Cerebellar nuclear complex (tissue), 1 donor: ENCODE data around the gene ANTXR1.
"Not testable (repeated sequence)": the region's sequence is repeated elsewhere in the genome, so short reads cannot be mapped to it uniquely, and the experiment has no call there.

ENCODE experiments used
- DNase-seq, 2 experiments: peaks; one replicate each; lab custom pipeline; 2025; lab: John Stamatoyannopoulos, UW

ANTXR1 gene

DNA sequence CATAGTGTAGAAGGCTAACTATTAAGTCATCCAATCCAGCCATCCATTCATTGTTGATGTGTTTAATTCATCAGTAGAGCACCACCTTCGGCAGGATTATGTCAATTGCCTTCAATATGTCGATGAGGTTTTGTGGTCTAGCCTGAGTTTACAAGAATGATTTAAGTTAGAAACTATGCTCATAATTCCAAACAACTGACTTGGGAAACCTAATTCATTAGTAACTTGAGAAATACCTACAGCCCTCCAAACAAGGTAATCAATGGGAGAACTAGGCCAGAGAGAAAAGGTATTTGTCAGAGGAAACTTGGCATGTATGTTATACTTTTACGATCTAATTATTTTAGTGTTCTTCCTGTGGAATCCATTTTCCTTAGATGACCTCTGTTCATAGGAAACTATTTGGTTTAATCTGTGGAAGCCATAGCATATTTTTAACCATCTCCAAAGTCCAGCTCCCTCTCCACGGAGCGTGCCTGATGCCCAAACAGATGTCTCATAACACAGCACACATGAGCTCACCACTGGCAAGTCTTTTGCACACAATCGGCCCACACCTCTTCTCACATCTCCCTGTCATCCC is 225.6 kb downstream of the ANTXR1 start:
- no peak for DNase-seq

GRCh38 chr2:69241093-69241492 is 228.1 kb downstream of the ANTXR1 start:
- DNase-seq = no peak

DNA sequence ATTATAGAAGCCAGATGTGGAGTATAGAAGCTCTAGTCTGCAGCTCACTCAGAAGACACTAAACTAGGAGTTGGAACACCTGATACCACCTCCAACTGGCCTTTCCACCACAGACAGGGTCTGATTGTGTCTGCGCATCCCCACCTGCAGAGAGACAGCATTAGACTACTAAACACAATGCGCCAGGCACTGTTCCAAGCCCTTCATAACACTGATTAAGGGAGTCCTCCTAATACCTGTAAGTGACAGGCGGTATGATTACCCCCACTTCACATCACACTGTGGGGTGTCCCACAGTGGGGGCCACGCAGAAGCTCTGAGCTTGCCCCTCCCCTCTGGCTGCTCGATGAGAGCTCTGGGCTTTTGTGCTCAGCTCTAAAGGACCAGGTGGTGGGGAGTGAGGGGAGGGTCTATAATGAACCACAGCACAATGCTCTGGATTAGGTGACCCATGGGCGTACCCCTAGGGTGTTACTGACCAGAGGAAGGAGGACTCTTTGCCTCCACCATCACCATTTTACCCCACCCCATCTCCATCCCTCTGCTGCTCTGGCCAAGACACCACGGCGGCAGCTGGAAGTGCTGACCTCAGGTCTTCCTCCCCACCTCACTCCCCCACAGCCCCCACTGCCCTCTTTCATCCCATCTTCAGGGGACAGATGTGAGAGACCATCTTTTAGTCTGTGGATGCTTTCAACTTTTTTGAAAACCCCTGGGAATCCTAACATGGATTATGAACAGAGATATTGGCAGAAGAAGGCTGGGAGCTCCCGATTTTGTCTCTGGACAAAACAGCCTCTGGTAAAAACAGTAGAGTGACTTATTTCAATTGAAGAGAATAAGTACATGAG is 228.9 kb downstream of the ANTXR1 start:
- no peak for DNase-seq

GRCh38 chr2:69242651-69243051 is 229.7 kb downstream of the ANTXR1 start:
- DNase-seq = no peak

DNA sequence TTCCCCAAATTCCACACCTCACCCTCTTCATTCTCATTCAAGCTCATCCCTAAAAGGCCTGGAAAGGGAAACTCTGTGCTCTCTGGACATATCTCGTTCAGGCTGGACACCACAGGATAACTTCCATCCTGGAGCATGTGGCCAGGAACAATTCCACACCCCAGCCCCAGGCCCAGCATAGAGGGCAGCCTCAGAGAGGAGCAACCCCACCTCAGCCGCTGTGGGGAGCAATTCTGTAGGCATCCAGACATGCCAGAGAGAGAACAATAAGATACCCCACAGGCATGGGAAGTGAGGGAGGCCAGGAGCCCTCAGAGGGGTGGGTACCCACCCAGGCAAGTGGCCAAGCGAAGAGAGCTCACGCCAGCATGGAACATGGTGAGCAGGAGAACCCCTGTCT is 230.7 kb downstream of the ANTXR1 start:
- no peak for DNase-seq

GRCh38 chr2:69244882-69245281 is 231.9 kb downstream of the ANTXR1 start:
- no peak for DNase-seq

DNA sequence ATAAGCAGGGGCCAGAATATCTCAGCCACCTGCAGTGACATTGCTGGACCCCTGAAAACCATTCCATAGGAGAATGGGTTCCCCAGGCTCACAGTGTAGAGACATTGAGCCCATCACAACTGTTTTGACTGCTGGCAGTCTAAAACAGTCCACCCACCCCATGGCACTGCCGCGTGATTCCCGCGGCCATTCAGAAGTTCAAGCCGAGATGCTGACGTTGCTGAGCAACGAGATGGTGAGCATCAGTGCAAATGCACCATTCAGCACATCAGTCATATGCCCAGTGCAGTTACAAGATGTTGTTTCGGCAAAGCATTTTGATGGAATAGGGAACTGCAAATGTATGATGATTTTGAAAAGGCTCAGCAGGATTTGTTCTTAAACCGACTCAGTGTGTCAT is 234.6 kb downstream of the ANTXR1 start:
- DNase-seq = no peak

DNA sequence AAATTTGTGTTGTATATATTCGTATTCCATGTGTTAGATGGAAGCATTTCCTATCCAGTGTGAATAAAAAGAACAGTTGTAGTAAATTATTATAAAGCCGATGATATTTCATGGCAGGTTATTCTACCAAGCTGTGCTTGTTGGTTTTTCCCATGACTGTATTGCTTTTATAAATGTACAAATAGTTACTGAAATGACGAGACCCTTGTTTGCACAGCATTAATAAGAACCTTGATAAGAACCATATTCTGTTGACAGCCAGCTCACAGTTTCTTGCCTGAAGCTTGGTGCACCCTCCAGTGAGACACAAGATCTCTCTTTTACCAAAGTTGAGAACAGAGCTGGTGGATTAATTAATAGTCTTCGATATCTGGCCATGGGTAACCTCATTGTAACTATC is 235.3 kb downstream of the ANTXR1 start:
- DNase-seq = no peak

DNA sequence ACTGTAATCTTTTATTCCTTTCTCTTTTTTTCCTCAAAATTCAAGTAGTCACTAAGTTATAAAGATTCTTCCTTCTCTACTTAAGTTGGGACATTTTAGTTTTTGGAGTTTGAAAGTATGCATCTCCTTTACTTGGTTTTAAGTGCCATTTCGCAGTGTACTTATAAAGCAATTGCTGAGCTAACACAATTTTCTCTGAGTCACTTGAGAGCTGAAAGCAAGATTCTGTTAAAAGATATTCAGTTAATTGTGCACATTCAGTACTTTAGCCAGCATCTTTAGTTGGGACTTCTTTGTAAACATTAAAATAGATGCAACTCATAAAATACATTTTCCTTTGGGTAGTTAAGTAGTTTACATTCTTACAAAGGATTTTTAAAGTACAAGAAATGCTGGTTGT is 238.0 kb downstream of the ANTXR1 start:
- DNase-seq = no peak

GRCh38 chr2:69251943-69252342 is 239.0 kb downstream of the ANTXR1 start:
- DNase-seq = no peak

GRCh38 chr2:69253112-69253511 is 240.1 kb downstream of the ANTXR1 start:
- no peak for DNase-seq

GRCh38 chr2:69253611-69254301 is 240.8 kb downstream of the ANTXR1 start:
- no peak for DNase-seq

GRCh38 chr2:69255760-69256159 is 242.8 kb downstream of the ANTXR1 start:
- DNase-seq = no peak

DNA sequence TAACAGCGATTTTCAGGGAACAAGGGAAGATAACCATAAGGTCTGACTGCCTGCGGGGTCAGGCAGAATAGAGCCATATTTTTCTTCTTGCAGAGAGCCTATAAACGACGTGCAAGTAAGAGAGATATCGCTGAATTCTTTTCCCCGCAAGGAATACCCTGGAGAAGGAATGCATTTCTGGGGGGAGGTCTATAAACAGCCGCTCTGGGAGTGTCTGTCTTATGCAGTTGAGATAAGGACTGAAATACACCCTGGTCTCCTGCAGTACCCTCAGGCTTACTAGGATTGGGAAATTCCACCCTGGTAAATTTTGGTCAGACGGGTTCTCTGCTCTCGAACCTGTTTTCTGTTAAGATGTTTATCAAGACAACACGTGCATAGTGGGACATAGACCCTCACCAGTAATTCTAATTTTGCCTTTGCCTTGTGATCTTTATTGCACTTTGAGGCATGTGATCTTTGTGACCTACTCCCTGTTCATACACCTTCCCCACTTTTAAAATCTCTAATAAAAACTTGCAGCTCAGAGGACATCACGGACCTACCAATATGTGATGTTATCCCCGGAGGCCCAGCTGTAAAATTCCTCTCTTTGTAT is 247.1 kb downstream of the ANTXR1 start:
- DNase-seq = not testable (repeated sequence)

DNA sequence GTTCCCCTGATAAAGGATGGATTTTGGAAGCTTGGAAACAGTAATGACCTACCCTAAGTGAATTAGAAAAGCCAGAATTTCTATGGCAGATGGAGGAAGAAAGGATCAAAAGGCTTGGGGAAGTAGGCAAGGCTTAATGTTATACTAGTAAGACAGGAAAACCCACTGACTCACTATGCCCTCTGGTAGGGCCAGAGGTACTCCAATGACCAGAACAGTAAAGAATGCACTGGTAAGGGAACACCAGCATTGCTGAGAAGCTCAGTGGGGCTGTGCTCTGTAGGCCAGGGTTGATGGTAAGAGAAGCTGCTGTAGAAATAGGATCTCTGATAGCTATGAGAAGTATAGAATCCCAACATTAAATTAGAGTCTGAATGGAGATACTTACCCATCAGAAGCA is 247.7 kb downstream of the ANTXR1 start:
- DNase-seq = no peak

- no peak for DNase-seq
Measured at GRCh38 chr2:69269330-69269729, 256.4 kb downstream of the ANTXR1 start.

DNA sequence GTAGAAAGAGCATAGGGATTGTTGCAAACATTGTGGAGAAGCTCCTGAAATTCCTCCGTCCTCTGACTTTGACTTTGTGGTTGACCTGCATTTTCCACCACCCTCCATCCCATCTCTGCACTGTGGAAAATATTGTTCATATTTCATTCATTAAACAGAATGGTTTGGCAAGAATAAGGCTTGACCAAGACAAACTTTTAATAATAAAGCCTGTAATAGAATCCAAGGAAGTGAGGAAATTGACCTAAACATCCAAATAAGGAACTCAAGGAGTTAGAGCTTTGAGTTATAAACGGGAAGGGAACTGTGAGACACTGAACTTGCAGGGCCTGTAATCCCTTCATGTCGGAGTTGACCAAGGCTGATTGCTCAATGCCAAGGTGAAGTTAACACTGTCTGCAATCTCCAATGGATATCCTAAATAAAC is 258.9 kb downstream of the ANTXR1 start:
- no peak for DNase-seq

- DNase-seq = no peak
Measured at GRCh38 chr2:69272803-69273471, 260.0 kb downstream of the ANTXR1 start.

DNA sequence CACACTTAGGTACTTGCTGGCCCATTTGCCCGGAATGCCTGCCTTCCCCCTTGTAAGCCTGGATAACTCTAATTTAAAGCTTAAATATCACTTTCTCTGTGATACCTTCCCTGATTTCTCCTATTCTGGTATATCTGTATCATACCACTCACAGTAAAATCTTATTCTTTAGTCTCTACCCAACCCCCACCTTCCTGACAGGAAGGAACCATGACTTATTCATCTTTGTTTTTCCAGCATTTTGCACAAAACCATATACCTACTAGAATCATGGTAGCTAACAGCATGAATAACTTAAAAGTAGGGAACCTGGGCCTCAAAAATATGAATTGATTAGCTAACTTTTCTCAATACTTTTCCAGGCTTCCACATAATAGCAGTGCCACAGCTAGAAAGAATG is 262.5 kb downstream of the ANTXR1 start:
- DNase-seq = no peak

DNA sequence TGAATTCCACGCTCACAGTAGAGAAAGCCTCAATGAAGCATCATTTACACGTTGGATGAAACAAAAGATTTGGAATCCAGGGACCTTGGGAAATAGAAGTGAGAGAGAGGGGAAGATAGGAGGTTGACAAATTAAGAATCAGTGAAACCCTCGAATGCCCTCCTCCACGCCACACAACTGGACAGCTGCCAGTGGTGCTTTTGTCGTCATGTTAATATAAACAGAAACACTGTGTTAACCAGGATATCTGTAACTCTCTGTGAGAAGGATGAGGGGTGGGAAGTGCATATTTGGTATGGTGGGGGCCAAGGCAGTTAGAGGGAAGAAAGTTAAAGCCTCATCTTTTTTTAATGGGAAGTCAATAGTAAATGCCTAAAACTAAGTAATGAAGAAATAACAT is 265.4 kb downstream of the ANTXR1 start:
- no peak for DNase-seq

- DNase-seq = no peak
Measured at GRCh38 chr2:69279211-69279610, 266.2 kb downstream of the ANTXR1 start.
